22Rv1 (cell line): ENCODE measurements around the gene FAM24B.

ENCODE experiments used
- CTCF ChIP-seq: fragments of 450-650 bp; IDR thresholded peaks from 2 replicates; pipeline ENCODE4 v1.5.1; 2017; ENCODE audit warnings: mild to moderate bottlenecking
- ZFX ChIP-seq: fragments of 450-650 bp; IDR thresholded peaks from 2 replicates; pipeline ENCODE4 v1.6.1; 2017; ENCODE audit warnings: antibody characterized with exemption, borderline replicate concordance

GRCh38 chr10:122845783-122846332, 33.5 kb downstream of the FAM24B start, which contains the start of gene CUZD1:
- TF ChIP-seq CTCF (no peak), ZFX (no peak)
